ENCODE data around the gene PCSK4. TPM values are rescaled to one million over a fixed set of nuclear protein-coding genes. Genes with fewer than 3 reads are reported as not detected.

PCSK4 gene
- total and polyA plus RNA-seq, 9 of the 15 experiments (the other 6 are each of a cell fraction or from before 2014, with no cell fraction given): 0.01 to 9.1 (median 2.1) TPM; not detected in 1

DNA sequence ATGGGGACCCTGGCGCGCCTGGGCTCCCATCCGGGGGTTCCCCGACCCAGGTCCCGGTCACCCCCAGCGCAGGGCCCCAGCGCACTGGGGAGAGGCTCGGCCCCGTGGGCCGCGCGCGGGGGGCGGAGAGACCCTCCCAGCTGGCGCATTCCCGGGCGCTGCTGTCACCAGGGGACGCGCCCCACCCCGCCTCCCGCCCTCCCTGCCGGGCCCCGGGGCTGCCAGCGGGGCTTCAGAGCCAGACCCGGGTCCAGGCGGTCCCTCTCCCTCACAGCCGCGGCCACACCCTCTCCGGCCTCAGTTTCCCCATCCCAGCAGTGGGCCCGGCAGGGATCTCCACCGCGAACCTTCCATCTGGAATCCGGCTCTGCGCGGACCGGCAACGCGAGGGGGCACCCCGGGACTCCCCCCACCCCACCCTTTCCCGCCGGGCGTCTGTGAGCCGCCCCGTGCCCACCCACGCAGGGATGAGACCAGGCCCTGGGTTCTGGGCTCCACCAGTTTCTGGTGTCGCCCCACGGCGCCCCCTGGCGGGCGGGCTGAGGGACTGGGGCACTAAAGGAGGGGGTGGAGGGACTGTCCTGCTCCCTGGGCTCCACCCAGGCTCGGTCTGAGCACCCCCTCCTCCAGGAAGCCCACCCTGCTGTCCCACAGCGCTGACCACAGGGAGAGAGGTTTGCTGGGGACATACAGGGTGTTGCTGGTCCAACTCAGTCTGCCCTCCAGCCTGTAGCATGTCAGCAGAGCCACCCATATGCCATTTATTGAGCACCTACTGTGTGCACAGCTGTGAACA lies 23.5 kb upstream of the PCSK4 start (continued):
- TF ChIP-seq, protein P1, sequence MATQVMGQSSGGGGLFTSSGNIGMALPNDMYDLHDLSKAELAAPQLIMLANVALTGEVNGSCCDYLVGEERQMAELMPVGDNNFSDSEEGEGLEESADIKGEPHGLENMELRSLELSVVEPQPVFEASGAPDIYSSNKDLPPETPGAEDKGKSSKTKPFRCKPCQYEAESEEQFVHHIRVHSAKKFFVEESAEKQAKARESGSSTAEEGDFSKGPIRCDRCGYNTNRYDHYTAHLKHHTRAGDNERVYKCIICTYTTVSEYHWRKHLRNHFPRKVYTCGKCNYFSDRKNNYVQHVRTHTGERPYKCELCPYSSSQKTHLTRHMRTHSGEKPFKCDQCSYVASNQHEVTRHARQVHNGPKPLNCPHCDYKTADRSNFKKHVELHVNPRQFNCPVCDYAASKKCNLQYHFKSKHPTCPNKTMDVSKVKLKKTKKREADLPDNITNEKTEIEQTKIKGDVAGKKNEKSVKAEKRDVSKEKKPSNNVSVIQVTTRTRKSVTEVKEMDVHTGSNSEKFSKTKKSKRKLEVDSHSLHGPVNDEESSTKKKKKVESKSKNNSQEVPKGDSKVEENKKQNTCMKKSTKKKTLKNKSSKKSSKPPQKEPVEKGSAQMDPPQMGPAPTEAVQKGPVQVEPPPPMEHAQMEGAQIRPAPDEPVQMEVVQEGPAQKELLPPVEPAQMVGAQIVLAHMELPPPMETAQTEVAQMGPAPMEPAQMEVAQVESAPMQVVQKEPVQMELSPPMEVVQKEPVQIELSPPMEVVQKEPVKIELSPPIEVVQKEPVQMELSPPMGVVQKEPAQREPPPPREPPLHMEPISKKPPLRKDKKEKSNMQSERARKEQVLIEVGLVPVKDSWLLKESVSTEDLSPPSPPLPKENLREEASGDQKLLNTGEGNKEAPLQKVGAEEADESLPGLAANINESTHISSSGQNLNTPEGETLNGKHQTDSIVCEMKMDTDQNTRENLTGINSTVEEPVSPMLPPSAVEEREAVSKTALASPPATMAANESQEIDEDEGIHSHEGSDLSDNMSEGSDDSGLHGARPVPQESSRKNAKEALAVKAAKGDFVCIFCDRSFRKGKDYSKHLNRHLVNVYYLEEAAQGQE (IDR thresholded peaks at IDR 0.05; ENCODE audit: borderline replicate concordance): peak; percentile 66
- TF ChIP-seq, protein P1 (CRISPR knock-in tag; IDR thresholded peaks at IDR 0.05; ENCODE audit: low read depth): no peak
- TF ChIP-seq ZBTB17 (CRISPR knock-in tag; IDR thresholded peaks at IDR 0.05) (no peak), RBM22 (IDR thresholded peaks at IDR 0.05; ENCODE audit: low read depth, low read length, poor library complexity, severe bottlenecking) (no peak), PPARD (CRISPR knock-in tag; IDR thresholded peaks at IDR 0.05) (no peak), THAP7 (CRISPR knock-in tag; IDR thresholded peaks at IDR 0.05) (no peak), ZNF3 (CRISPR knock-in tag; IDR thresholded peaks at IDR 0.05) (no peak), TGIF2 (CRISPR knock-in tag; IDR thresholded peaks at IDR 0.05) (no peak), LARP7 (IDR thresholded peaks at IDR 0.05) (no peak), MCM2 (IDR thresholded peaks at IDR 0.05; ENCODE audit: low read depth) (no peak), TRIM25 (IDR thresholded peaks at IDR 0.05; ENCODE audit: borderline replicate concordance) (no peak), POLR2A (conservative IDR thresholded peaks at IDR 0.05) (no peak), TCF7L2 (IDR thresholded peaks at IDR 0.05; ENCODE audit: low read depth, low read length) (no peak)
- TF ChIP-seq, protein P2, sequence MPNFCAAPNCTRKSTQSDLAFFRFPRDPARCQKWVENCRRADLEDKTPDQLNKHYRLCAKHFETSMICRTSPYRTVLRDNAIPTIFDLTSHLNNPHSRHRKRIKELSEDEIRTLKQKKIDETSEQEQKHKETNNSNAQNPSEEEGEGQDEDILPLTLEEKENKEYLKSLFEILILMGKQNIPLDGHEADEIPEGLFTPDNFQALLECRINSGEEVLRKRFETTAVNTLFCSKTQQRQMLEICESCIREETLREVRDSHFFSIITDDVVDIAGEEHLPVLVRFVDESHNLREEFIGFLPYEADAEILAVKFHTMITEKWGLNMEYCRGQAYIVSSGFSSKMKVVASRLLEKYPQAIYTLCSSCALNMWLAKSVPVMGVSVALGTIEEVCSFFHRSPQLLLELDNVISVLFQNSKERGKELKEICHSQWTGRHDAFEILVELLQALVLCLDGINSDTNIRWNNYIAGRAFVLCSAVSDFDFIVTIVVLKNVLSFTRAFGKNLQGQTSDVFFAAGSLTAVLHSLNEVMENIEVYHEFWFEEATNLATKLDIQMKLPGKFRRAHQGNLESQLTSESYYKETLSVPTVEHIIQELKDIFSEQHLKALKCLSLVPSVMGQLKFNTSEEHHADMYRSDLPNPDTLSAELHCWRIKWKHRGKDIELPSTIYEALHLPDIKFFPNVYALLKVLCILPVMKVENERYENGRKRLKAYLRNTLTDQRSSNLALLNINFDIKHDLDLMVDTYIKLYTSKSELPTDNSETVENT (CRISPR knock-in tag; IDR thresholded peaks at IDR 0.05): 0 out of 2 replicates have a peak, but pooled peaks have one; percentile 19
